K562 (cell line): ENCODE measurements around the gene RGS7. TPM values are rescaled to one million over a fixed set of nuclear protein-coding genes. Genes with fewer than 3 reads are reported as not detected.
"Not testable (repeated sequence)": the region's sequence is repeated elsewhere in the genome, so short reads cannot be mapped to it uniquely, and the experiment has no call there.

Experiments
- ATAC-seq: fragments of 200-7000 bp; cut with Tn5 transposase; 3 replicates; pipeline ENCODE4 v1.9.1; 2020; ENCODE audit warnings: moderate library complexity
- BruUV-seq: library from RNA; stranded (reverse); fragments of 400-500 nt; replicated peaks from 2 replicates; lab custom pipeline; 2021; lab: Mats Ljungman, UMichigan
- CTCF ChIA-PET: fragments of 300-600 bp; formaldehyde crosslinking; extraction: SDS; loops from one replicate; lab custom pipeline; 2021; ENCODE audit warnings: low intra/inter-chr PET ratio; lab: Yijun Ruan, JAX
- POLR2A ChIA-PET: fragments of 300-600, 350-650 bp; sonication (Branson Sonifier 250); formaldehyde crosslinking; extraction: SDS; loops from one replicate; lab custom pipeline; 2021; ENCODE audit warnings: antibody characterized with exemption, inconsistent platforms; lab: Yijun Ruan, JAX
- DNase-seq, 4 experiments: peaks; one replicate each; pipeline versions ENCODE4 v3.0.0 to v3.0.0-alpha.2; 2011 to 2018; ENCODE audit warnings: low spot score in 3 of 4, mixed read lengths in 3 of 4; ENCODE audit errors: extremely low read depth in 1 of 4
- FAIRE-seq: peaks from 2 replicates; lab custom pipeline; 2011; peaks lifted over from hg19 to GRCh38; lab: Jason Lieb, UNC
- H2AFZ ChIP-seq: 2 replicates; pipeline ENCODE4 v1.6.0; 2011; ENCODE audit warnings: low read depth, low read length, control low read depth, inconsistent platforms
- H3K27ac ChIP-seq: fragments of 200-600 bp; 3 replicates; pipeline ENCODE4 v1.8.0; 2011; ENCODE audit warnings: low read depth, mild to moderate bottlenecking, control low read depth, inconsistent platforms, low read length, moderate library complexity, mixed read lengths; ENCODE audit errors: extremely low read depth
- H3K27me3 ChIP-seq, 2 experiments: fragments of 300-600 bp in 1 of 2; 2 replicates in 1 of 2; 3 replicates in 1 of 2; pipeline versions ENCODE4 v1.6.0 to v1.8.0; 2011; ENCODE audit warnings: inconsistent platforms in 2 of 2, low read length in 2 of 2, mild to moderate bottlenecking in 1 of 2, mixed read lengths in 1 of 2, moderate library complexity in 1 of 2; ENCODE audit not compliant: control insufficient read depth in 2 of 2, insufficient read depth in 2 of 2
- H3K36me3 ChIP-seq: fragments of 300-600 bp; 3 replicates; pipeline ENCODE4 v1.8.0; 2011; ENCODE audit warnings: mild to moderate bottlenecking, low read length, inconsistent platforms; ENCODE audit not compliant: control insufficient read depth, insufficient read depth
- H3K4me1 ChIP-seq, 2 experiments: fragments of 200-600 bp in 1 of 2; replicated peaks in 1 of 2; 2 replicates in 1 of 2; 3 replicates in 1 of 2; pipeline versions ENCODE4 v1.5.1 to v1.8.0; 2011; ENCODE audit warnings: inconsistent platforms in 2 of 2, low read length in 2 of 2, mild to moderate bottlenecking in 1 of 2, mixed read lengths in 1 of 2, moderate library complexity in 1 of 2; ENCODE audit not compliant: control insufficient read depth in 2 of 2, insufficient read depth in 2 of 2
- H3K4me2 ChIP-seq: 2 replicates; pipeline ENCODE4 v1.6.1; 2011; ENCODE audit warnings: low read length, control low read depth, inconsistent platforms, mixed read lengths; ENCODE audit not compliant: insufficient read depth
- H3K4me3 ChIP-seq: fragments of 200-600 bp; sonication (generic), shearing (Covaris generic); 2 replicates; pipeline ENCODE4 v1.5.1; 2016; ENCODE audit warnings: control low read depth, inconsistent platforms
- H3K79me2 ChIP-seq: fragments of 200-600 bp; 3 replicates; pipeline ENCODE4 v1.8.0; 2011; ENCODE audit warnings: low read length, inconsistent platforms; ENCODE audit not compliant: control insufficient read depth, insufficient read depth
- H3K9ac ChIP-seq, 2 experiments: 2 replicates each; pipeline versions ENCODE4 v1.6.0 to v1.6.1; 2011; ENCODE audit warnings: low read depth in 2 of 2, low read length in 2 of 2, control low read depth in 1 of 2, inconsistent platforms in 1 of 2, mild to moderate bottlenecking in 1 of 2, mixed read lengths in 1 of 2; ENCODE audit not compliant: insufficient read depth in 1 of 2
- H3K9me1 ChIP-seq: one replicate; pipeline ENCODE4 v1.6.0; 2011; ENCODE audit warnings: inconsistent platforms, mild to moderate bottlenecking, low read length, moderate library complexity; ENCODE audit not compliant: control insufficient read depth, insufficient read depth
- H3K9me3 ChIP-seq: replicated peaks from 2 replicates; pipeline ENCODE4 v1.5.1; 2011; ENCODE audit warnings: low read depth, low read length, inconsistent platforms; ENCODE audit not compliant: control insufficient read depth, insufficient read depth
- H4K20me1 ChIP-seq: replicated peaks from 2 replicates; pipeline ENCODE4 v1.6.1; 2011; ENCODE audit warnings: low read length, inconsistent platforms, mixed read lengths; ENCODE audit not compliant: control insufficient read depth, insufficient read depth
- CBFA2T2 ChIP-seq: fragments of 450-650 bp; conservative IDR thresholded peaks from 2 replicates; pipeline ENCODE4 v1.6.1; 2017; ENCODE audit warnings: mild to moderate bottlenecking
- COPS2 ChIP-seq: fragments of 450-650 bp; conservative IDR thresholded peaks from 2 replicates; pipeline ENCODE4 v1.6.1; 2016; ENCODE audit warnings: mild to moderate bottlenecking, moderate library complexity
- DACH1 ChIP-seq: fragments of 450-650 bp; IDR thresholded peaks from 2 replicates; pipeline ENCODE4 v1.6.1; 2018; ENCODE audit not compliant: partially characterized antibody
- HNRNPL ChIP-seq: fragments of 200-400 bp; formaldehyde crosslinking; IDR thresholded peaks from 2 replicates; pipeline ENCODE4 v1.6.1; 2017; ENCODE audit warnings: low read depth, mild to moderate bottlenecking, low read length
- MEF2D ChIP-seq: conservative IDR thresholded peaks from 2 replicates; pipeline ENCODE4 v1.6.1; 2016; ENCODE audit warnings: low read depth, missing genetic modification characterization, missing compliant biosample characterization
- NBN ChIP-seq: fragments of 450-650 bp; IDR thresholded peaks from 2 replicates; pipeline ENCODE4 v1.6.1; 2016; ENCODE audit warnings: low read depth, mild to moderate bottlenecking
- PHB ChIP-seq: fragments of 250-450 bp; sonication (Bioruptor Pico); IDR thresholded peaks from 2 replicates; pipeline ENCODE4 v1.5.0; 2021
- TAF1 ChIP-seq: IDR thresholded peaks from 2 replicates; pipeline ENCODE4 v1.6.1; 2011; ENCODE audit warnings: mild to moderate bottlenecking, low read length, moderate library complexity; ENCODE audit not compliant: insufficient read depth, control insufficient read depth, severe bottlenecking; ENCODE audit errors: extremely low read depth
- ZFP1 ChIP-seq: fragments of 450-650 bp; formaldehyde crosslinking; IDR thresholded peaks from 2 replicates; pipeline ENCODE4 v1.4.0; 2020; ENCODE audit warnings: mild to moderate bottlenecking, mixed read lengths
- ZNF124 ChIP-seq: sonication (generic); formaldehyde crosslinking; IDR thresholded peaks from 2 replicates; pipeline ENCODE4 v1.8.1; 2022; ENCODE audit warnings: missing genetic modification reagents
- WGBS: fragments of 100-300 bp; shearing (Covaris generic); methylation state at CpG from one replicate; pipeline ENCODE4 v1.1.6; 2016; ENCODE audit warnings: low coverage, mixed read lengths; ENCODE audit not compliant: insufficient coverage; ENCODE audit errors: missing lambda C conversion rate; 5-methylcytosine and 5-hydroxymethylcytosine counted together
- in situ Hi-C: fragments of 300-500 bp; cut with MboI; formaldehyde crosslinking; loops from 4 replicates; pipeline ENCODE4 v1.15.0; 2018; ENCODE audit warnings: inconsistent platforms, mixed read lengths
- intact Hi-C: fragments of 100-400 bp; cut with micrococcal nuclease; formaldehyde crosslinking; loops from 2 replicates; pipeline ENCODE4 v1.14.2; 2022
- polyA plus RNA-seq, 8 experiments: library from polyadenylated mRNA; depleted of rRNA in 4 of 8; stranded (reverse) in 5 of 8; unstranded in 3 of 8; fragments of >200 nt; fragmentation: Nextera tagmentation in 2 of 8; fragmentation: Illumina TruSeq in 1 of 8; extraction: Ambion mirVana in 2 of 8; extraction: Trizol in 1 of 8; gene quantifications; 2 replicates each; pipeline versions ENCODE4 v1.2.1 to v1.2.3, GENCODE V29; 2011 to 2014; ENCODE audit warnings: inconsistent platforms in 1 of 8, missing spikeins in 1 of 8
- total RNA-seq, 7 experiments: library from RNA; depleted of rRNA in 6 of 7; stranded (reverse); fragments of >200 nt in 6 of 7; fragmentation: Illumina TruSeq in 2 of 7; extraction: Trizol in 2 of 7; gene quantifications; 2 replicates each; pipeline versions ENCODE4 v1.2.1 to v1.2.3, GENCODE V29; 2011 to 2021; ENCODE audit warnings: low replicate concordance in 1 of 7

RGS7 gene
- total and polyA plus RNA-seq, 9 of the 15 experiments (the other 6 are each of a cell fraction or from before 2014, with no cell fraction given) = not detected

DNA sequence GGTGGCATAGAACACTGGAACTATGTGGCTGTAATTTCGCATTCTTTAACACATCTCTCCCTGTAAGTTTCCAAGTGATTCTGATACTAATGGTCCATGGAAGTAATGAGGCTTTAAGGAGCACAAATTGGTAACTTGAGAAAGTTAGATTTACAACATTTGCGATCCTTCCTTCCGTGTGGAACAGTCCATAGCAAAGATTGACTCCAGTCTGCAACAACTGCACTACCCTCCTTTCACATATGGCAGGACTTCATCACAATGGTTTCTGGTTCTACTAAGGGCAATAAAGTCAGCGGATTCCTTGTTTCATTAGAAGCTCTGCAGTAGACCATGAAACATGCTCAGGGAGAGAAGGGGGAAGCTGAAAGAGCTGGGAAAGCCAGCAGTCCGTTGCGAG, 261.2 kb downstream of the RGS7 start:
- Histone ChIP-seq H3K36me3 (no peaks in the 10 kb centered on the region), H3K4me1 (no peaks in the 10 kb centered on the region), H3K9me3 (no peaks in the 10 kb centered on the region), H3K27me3 (no peaks in the 10 kb centered on the region), H3K4me3 (no peak overlapping the region), H3K9ac (no peak overlapping the region), H4K20me1 (no peaks in the 10 kb centered on the region), H3K27ac (no peak overlapping the region), H2AFZ (no peak overlapping the region), H3K4me2 (no peak overlapping the region), H3K9me1 (no peaks in the 10 kb centered on the region), H3K79me2 (no peaks in the 10 kb centered on the region)
- CTCF ChIA-PET = no interaction called here
- TF ChIP-seq ZFP1 (CRISPR knock-in tag) (no peak), DACH1 (no peak), ZNF124 (CRISPR knock-in tag) (no peak), COPS2 (no peak), PHB (CRISPR knock-in tag) (no peak)
- 0% methylated on average over 6 of the region's 6 CpGs for WGBS
- POLR2A ChIA-PET = interaction anchor here (0.6 kb wide), 1 partner anchor 977 kb away, joined by 3 read pairs; no protein-coding TSS in a partner anchor
- in situ Hi-C loops = no loop called here
- ATAC-seq (no peak), FAIRE-seq (no peak), DNase-seq (no peak)
- no TSS peak for BruUV-seq
- intact Hi-C loops = no loop called here

GRCh38 chr1:241090798-241091197, 266.2 kb downstream of the RGS7 start:
- WGBS = 0% methylated on average over 3 of the region's 3 CpGs
- no peaks in the 10 kb centered on the region for H3K4me1 ChIP-seq
- H3K79me2 ChIP-seq = no peaks in the 10 kb centered on the region
- TF ChIP-seq NBN (no peak), MEF2D (tag) (no peak), HNRNPL (no peak), TAF1 (no peak), CBFA2T2 (no peak)
- H3K27me3 ChIP-seq = no peaks in the 10 kb centered on the region
- no peak overlapping the region for H3K4me3 ChIP-seq
- CTCF ChIA-PET = no interaction called here
- DNase-seq (no peak), FAIRE-seq (no peak), ATAC-seq (no peak)
- intact Hi-C loops (no loop called here), in situ Hi-C loops (no loop called here)
- H3K9ac ChIP-seq = no peak overlapping the region
- H3K36me3 ChIP-seq = no peaks in the 10 kb centered on the region
- BruUV-seq = no TSS peak
- H3K4me2 ChIP-seq = no peak overlapping the region
- H3K27ac ChIP-seq = no peak overlapping the region
- no peaks in the 10 kb centered on the region for H3K9me1 ChIP-seq
- no peaks in the 10 kb centered on the region for H4K20me1 ChIP-seq
- H3K9me3 ChIP-seq = no peaks in the 10 kb centered on the region; the same call in 1 of the 2 replicates
- H2AFZ ChIP-seq = no peak overlapping the region
- POLR2A ChIA-PET = no interaction called here

DNA sequence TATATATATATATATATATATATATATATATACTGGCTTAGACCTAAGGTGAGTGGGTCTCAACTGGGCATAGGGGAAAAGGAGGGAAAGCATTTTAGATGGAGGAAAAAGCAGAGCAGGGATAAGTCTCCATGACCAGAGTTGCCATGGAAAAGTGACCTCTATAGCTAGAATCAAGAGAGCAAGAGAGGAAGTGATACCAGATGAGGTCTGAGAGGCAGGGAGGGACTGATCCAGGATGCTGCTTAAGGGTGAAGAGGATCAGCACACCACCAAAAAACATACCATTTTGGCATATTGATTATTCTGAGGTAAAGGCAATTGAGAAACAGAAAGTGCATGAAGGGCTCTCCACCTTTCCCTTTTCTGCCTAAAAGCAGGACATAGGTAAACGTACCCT, 267.9 kb downstream of the RGS7 start:
- H3K36me3 ChIP-seq, H3K79me2 ChIP-seq, DNase-seq, CTCF ChIA-PET, H3K4me1 ChIP-seq, H3K27ac ChIP-seq, H3K4me2 ChIP-seq, H3K9me3 ChIP-seq, in situ Hi-C loops, H2AFZ ChIP-seq, BruUV-seq, H3K4me3 ChIP-seq, intact Hi-C loops, H3K27me3 ChIP-seq, POLR2A ChIA-PET, H3K9me1 ChIP-seq, H3K9ac ChIP-seq, H4K20me1 ChIP-seq, ATAC-seq, FAIRE-seq: not testable (repeated sequence)
- WGBS = 0% methylated on average over 1 of the region's 1 CpG
